SK-N-DZ (cell line): ENCODE measurements around the gene GLI3.
"Not testable (repeated sequence)": the region's sequence is repeated elsewhere in the genome, so short reads cannot be mapped to it uniquely, and the experiment has no call there.

Source experiments
- DNase-seq: peaks from one replicate; pipeline ENCODE4 v3.0.0-alpha.2; 2015; ENCODE audit warnings: low spot score

The GLI3 gene

GRCh38 chr7:42212541-42213090 is 24.4 kb downstream of the GLI3 start:
- DNase-seq, result no peak

GRCh38 chr7:42211938-42212337 is 25.1 kb downstream of the GLI3 start:
- DNase-seq, result no peak

- no peak for DNase-seq
Observed at GRCh38 chr7:42210779-42211178, 26.2 kb downstream of the GLI3 start.

- no peak for DNase-seq
Observed at GRCh38 chr7:42210333-42210732, 26.7 kb downstream of the GLI3 start.

- DNase-seq, result not testable (repeated sequence)
Observed at GRCh38 chr7:42209085-42209484, 27.9 kb downstream of the GLI3 start.

GRCh38 chr7:42208572-42208971 is 28.4 kb downstream of the GLI3 start:
- DNase-seq, result no peak

GRCh38 chr7:42207420-42207819 is 29.6 kb downstream of the GLI3 start:
- no peak for DNase-seq

- DNase-seq, result no peak
Observed at GRCh38 chr7:42203336-42203735, 33.7 kb downstream of the GLI3 start.

- no peak for DNase-seq
Observed at GRCh38 chr7:42202601-42203000, 34.4 kb downstream of the GLI3 start.

- no peak for DNase-seq
Observed at GRCh38 chr7:42198974-42199668, 37.9 kb downstream of the GLI3 start.

GRCh38 chr7:42198296-42198695 is 38.7 kb downstream of the GLI3 start:
- DNase-seq, result no peak

GRCh38 chr7:42197451-42197850 is 39.6 kb downstream of the GLI3 start:
- no peak for DNase-seq

- no peak for DNase-seq
Observed at GRCh38 chr7:42194238-42194637, 42.8 kb downstream of the GLI3 start.

GRCh38 chr7:42193471-42194129 is 43.4 kb downstream of the GLI3 start:
- no peak for DNase-seq

GRCh38 chr7:42192851-42193461 is 44.1 kb downstream of the GLI3 start:
- DNase-seq, result no peak

- DNase-seq, result no peak
Observed at GRCh38 chr7:42192066-42192465, 44.9 kb downstream of the GLI3 start.

- DNase-seq, result no peak
Observed at GRCh38 chr7:42189535-42189934, 47.5 kb downstream of the GLI3 start.

GRCh38 chr7:42186151-42186550 is 50.9 kb downstream of the GLI3 start:
- no peak for DNase-seq

- no peak for DNase-seq
Observed at GRCh38 chr7:42185726-42186125, 51.3 kb downstream of the GLI3 start.

GRCh38 chr7:42183547-42183946 is 53.5 kb downstream of the GLI3 start:
- DNase-seq, result no peak

- DNase-seq, result no peak
Observed at GRCh38 chr7:42181566-42181965, 55.4 kb downstream of the GLI3 start.

- no peak for DNase-seq
Observed at GRCh38 chr7:42180806-42181205, 56.2 kb downstream of the GLI3 start.

GRCh38 chr7:42176724-42177101 is 60.3 kb downstream of the GLI3 start:
- DNase-seq, result no peak
